Measurements from ENCODE around the gene SMOC1.

SMOC1 gene

DNA sequence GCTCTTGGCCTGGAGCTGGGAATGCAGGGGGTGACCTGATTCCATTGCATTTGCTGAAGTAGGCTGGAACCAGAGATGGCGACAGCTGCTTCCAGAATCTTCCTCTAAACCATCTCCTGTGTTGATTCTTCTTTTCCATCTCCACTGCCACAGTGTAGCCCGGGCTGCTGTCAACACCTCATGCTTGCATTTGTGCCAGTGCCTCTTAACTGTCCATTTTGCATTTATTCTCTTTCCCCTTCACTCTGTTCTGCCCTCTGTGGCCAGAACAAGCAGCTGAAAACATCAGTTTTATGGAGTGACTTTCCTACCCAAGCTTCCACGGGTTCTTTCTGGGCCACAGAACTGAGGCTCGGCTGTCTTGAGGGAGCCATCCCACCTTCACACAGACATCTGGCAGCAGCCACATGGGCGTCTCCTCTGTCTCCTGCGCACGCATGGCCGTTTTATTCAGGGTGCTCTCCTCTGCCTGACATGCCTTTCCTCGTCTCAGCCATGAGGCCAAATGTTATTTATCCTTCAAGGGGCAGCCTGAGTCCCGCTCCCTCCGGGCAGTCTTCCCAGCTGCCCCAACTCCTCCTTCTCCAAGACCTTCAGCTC, 51.7 kb downstream of the SMOC1 start:
- no peak overlapping the region for H3K4me2 ChIP-seq
- no peaks in the 10 kb centered on the region for H4K20me1 ChIP-seq (ENCODE audit: insufficient read depth)
- H3K36me3 ChIP-seq (ENCODE audit: insufficient read depth): no peaks in the 10 kb centered on the region
- TF ChIP-seq, protein P1, sequence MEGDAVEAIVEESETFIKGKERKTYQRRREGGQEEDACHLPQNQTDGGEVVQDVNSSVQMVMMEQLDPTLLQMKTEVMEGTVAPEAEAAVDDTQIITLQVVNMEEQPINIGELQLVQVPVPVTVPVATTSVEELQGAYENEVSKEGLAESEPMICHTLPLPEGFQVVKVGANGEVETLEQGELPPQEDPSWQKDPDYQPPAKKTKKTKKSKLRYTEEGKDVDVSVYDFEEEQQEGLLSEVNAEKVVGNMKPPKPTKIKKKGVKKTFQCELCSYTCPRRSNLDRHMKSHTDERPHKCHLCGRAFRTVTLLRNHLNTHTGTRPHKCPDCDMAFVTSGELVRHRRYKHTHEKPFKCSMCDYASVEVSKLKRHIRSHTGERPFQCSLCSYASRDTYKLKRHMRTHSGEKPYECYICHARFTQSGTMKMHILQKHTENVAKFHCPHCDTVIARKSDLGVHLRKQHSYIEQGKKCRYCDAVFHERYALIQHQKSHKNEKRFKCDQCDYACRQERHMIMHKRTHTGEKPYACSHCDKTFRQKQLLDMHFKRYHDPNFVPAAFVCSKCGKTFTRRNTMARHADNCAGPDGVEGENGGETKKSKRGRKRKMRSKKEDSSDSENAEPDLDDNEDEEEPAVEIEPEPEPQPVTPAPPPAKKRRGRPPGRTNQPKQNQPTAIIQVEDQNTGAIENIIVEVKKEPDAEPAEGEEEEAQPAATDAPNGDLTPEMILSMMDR (conservative IDR thresholded peaks at IDR 0.05; ENCODE audit: low read depth, low read length): no peak
- no peak overlapping the region for H2AFZ ChIP-seq (ENCODE audit: low read depth)
- no peaks in the 10 kb centered on the region for H3K4me1 ChIP-seq (ENCODE audit: low read depth, poor library complexity, severe bottlenecking)
- no peaks in the 10 kb centered on the region for H3K79me2 ChIP-seq (ENCODE audit: insufficient read depth, low read depth)
- no peak overlapping the region for H3K4me3 ChIP-seq (IDR thresholded peaks at IDR 0.05; ENCODE audit: insufficient read depth, low read depth, low read length)
- no peak overlapping the region for H3K27ac ChIP-seq
- H3K9ac ChIP-seq: no peak overlapping the region
- no peaks in the 10 kb centered on the region for H3K27me3 ChIP-seq (ENCODE audit: insufficient read depth, low read depth)

DNA sequence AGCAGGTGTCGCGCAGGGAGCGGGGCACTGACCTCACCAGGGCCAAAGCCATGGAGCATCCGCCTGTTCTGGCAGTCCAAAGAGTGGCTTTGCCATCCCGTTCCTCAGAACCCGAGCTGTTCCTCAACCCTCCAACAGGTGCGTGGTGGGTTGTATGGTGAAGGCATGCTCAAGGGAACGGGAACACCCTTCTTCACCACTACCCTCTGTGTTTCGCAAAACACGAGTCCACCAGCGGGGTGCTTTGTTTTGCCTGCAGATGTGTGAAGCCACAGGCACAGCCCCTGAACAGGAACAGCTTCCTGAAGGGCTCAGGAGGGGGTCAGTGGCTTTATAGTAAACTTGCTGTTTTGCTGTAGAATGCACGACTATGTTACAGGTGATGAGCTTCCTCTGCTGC, 52.7 kb downstream of the SMOC1 start:
- TF ChIP-seq, protein P1 (conservative IDR thresholded peaks at IDR 0.05; ENCODE audit: low read depth, low read length): no peak
- H3K9ac ChIP-seq: no peak overlapping the region
- H3K4me1 ChIP-seq (ENCODE audit: low read depth, poor library complexity, severe bottlenecking): no peaks in the 10 kb centered on the region
- H4K20me1 ChIP-seq (ENCODE audit: insufficient read depth): no peaks in the 10 kb centered on the region
- H3K36me3 ChIP-seq (ENCODE audit: insufficient read depth): no peaks in the 10 kb centered on the region
- H2AFZ ChIP-seq (ENCODE audit: low read depth): no peak overlapping the region
- no peak overlapping the region for H3K4me3 ChIP-seq (IDR thresholded peaks at IDR 0.05; ENCODE audit: insufficient read depth, low read depth, low read length)
- no peak overlapping the region for H3K4me2 ChIP-seq
- no peak overlapping the region for H3K27ac ChIP-seq
- no peaks in the 10 kb centered on the region for H3K27me3 ChIP-seq (ENCODE audit: insufficient read depth, low read depth)
- no peaks in the 10 kb centered on the region for H3K79me2 ChIP-seq (ENCODE audit: insufficient read depth, low read depth)

GRCh38 chr14:69932391-69932790, 53.2 kb downstream of the SMOC1 start:
- TF ChIP-seq, protein P1 (conservative IDR thresholded peaks at IDR 0.05; ENCODE audit: low read depth, low read length): no peak
- Histone ChIP-seq H3K79me2 (ENCODE audit: insufficient read depth, low read depth) (no peaks in the 10 kb centered on the region), H3K36me3 (ENCODE audit: insufficient read depth) (no peaks in the 10 kb centered on the region), H2AFZ (ENCODE audit: low read depth) (no peak overlapping the region), H4K20me1 (ENCODE audit: insufficient read depth) (no peaks in the 10 kb centered on the region), H3K4me3 (IDR thresholded peaks at IDR 0.05; ENCODE audit: insufficient read depth, low read depth, low read length) (no peak overlapping the region), H3K4me1 (ENCODE audit: low read depth, poor library complexity, severe bottlenecking) (no peaks in the 10 kb centered on the region), H3K9ac (no peak overlapping the region), H3K4me2 (no peak overlapping the region), H3K27ac (no peak overlapping the region), H3K27me3 (ENCODE audit: insufficient read depth, low read depth) (no peaks in the 10 kb centered on the region)

DNA sequence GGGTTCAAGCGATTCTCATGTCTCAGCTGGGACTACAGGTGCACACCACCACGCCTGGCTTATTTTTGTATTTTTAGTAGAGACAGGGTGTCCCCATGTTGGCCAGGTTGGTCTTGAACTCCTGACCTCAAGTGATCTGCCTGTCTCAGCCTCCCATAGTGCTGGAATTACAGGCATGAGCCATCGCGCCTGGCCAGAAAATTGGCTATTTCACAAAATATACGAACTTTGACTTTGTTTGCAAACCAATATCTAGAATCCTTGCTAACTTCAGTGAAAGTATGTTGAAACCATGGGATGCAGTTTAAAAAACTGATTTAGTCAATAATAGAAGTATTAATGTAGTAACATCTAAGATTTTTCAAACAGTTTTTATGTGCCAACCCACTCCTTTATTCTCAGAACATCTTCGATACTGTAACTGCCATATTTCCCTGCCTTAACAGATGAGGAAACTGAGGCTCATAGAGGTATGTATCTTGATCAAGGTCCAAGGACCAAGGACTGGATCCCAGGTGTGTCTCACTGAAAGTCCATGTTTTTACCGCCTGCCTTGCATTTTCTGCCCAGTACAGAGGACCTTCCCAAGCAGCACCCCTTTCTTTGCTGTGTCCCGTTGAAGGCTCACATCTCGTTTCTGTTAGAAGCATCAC, 54.5 kb downstream of the SMOC1 start:
- Histone ChIP-seq H3K36me3 (ENCODE audit: insufficient read depth) (no peaks in the 10 kb centered on the region), H3K4me2 (no peak overlapping the region), H3K9ac (no peak overlapping the region), H3K79me2 (ENCODE audit: insufficient read depth, low read depth) (no peaks in the 10 kb centered on the region), H4K20me1 (ENCODE audit: insufficient read depth) (no peaks in the 10 kb centered on the region), H3K4me1 (ENCODE audit: low read depth, poor library complexity, severe bottlenecking) (no peaks in the 10 kb centered on the region), H3K27ac (no peak overlapping the region), H3K27me3 (ENCODE audit: insufficient read depth, low read depth) (no peaks in the 10 kb centered on the region), H3K4me3 (IDR thresholded peaks at IDR 0.05; ENCODE audit: insufficient read depth, low read depth, low read length) (no peak overlapping the region), H2AFZ (ENCODE audit: low read depth) (no peak overlapping the region)
- TF ChIP-seq, protein P1 (conservative IDR thresholded peaks at IDR 0.05; ENCODE audit: low read depth, low read length): no peak
